Trophoblast cell (in vitro differentiated cells and primary cell): ENCODE results near the gene WIPF2.

Experiments used
- DNase-seq, 2 donors: peaks; one replicate each; pipeline ENCODE4 v3.0.0-alpha.2; 2016
- H2AFZ ChIP-seq: 2 replicates; pipeline ENCODE4 v1.6.1; 2013; ENCODE audit warnings: low read length, moderate library complexity, mild to moderate bottlenecking; ENCODE audit not compliant: insufficient read depth, poor library complexity
- H2AK5ac ChIP-seq: 2 replicates; pipeline ENCODE4 v1.6.1; 2013; ENCODE audit warnings: mild to moderate bottlenecking, low read length
- H2BK120ac ChIP-seq: 2 replicates; pipeline ENCODE4 v1.6.1; 2013; ENCODE audit warnings: low read length, mild to moderate bottlenecking, moderate library complexity; ENCODE audit not compliant: insufficient read depth, poor library complexity
- H2BK12ac ChIP-seq: 2 replicates; pipeline ENCODE4 v1.6.1; 2013; ENCODE audit warnings: mild to moderate bottlenecking, low read length, moderate library complexity
- H2BK5ac ChIP-seq: 2 replicates; pipeline ENCODE4 v1.6.1; 2013; ENCODE audit warnings: low read length, low read depth, moderate library complexity, mild to moderate bottlenecking; ENCODE audit not compliant: poor library complexity
- H3K14ac ChIP-seq: 2 replicates; pipeline ENCODE4 v1.6.1; 2013; ENCODE audit warnings: mild to moderate bottlenecking, low read length
- H3K18ac ChIP-seq: 2 replicates; pipeline ENCODE4 v1.6.1; 2013; ENCODE audit warnings: mild to moderate bottlenecking, low read length
- H3K23ac ChIP-seq: 2 replicates; pipeline ENCODE4 v1.6.1; 2013; ENCODE audit warnings: low read length
- H3K27ac ChIP-seq: 2 replicates; pipeline ENCODE4 v1.5.1; 2013; ENCODE audit warnings: low read depth, mild to moderate bottlenecking, inconsistent platforms, low read length, moderate library complexity
- H3K27me3 ChIP-seq: 2 replicates; pipeline ENCODE4 v1.6.1; 2013; ENCODE audit warnings: inconsistent platforms, mild to moderate bottlenecking, low read length, moderate library complexity; ENCODE audit not compliant: insufficient read depth
- H3K36me3 ChIP-seq, 2 experiments: 1 replicate in 1 of 2; 2 replicates in 1 of 2; pipeline ENCODE4 v1.6.1; 2013; ENCODE audit warnings: low read length in 2 of 2, mild to moderate bottlenecking in 2 of 2, moderate library complexity in 1 of 2; ENCODE audit not compliant: insufficient read depth in 2 of 2, control insufficient read depth in 1 of 2
- H3K4ac ChIP-seq: 2 replicates; pipeline ENCODE4 v1.6.1; 2013; ENCODE audit warnings: low read depth, mild to moderate bottlenecking, low read length, moderate library complexity
- H3K4me1 ChIP-seq, 2 experiments: 1 replicate in 1 of 2; 2 replicates in 1 of 2; pipeline ENCODE4 v1.6.1; 2013; ENCODE audit warnings: low read length in 2 of 2, mild to moderate bottlenecking in 2 of 2, moderate library complexity in 1 of 2; ENCODE audit not compliant: insufficient read depth in 2 of 2, control insufficient read depth in 1 of 2
- H3K4me2 ChIP-seq: 2 replicates; pipeline ENCODE4 v1.6.1; 2013; ENCODE audit warnings: inconsistent platforms, mild to moderate bottlenecking, low read length, moderate library complexity
- H3K4me3 ChIP-seq: 2 replicates; pipeline ENCODE4 v1.5.1; 2013; ENCODE audit warnings: mild to moderate bottlenecking, low read depth, low read length, inconsistent platforms
- H3K79me1 ChIP-seq: one replicate; pipeline ENCODE4 v1.6.1; 2013; ENCODE audit warnings: low read length
- H3K79me2 ChIP-seq: 2 replicates; pipeline ENCODE4 v1.6.1; 2013; ENCODE audit warnings: low read length, mild to moderate bottlenecking; ENCODE audit not compliant: control insufficient read depth, insufficient read depth, poor library complexity
- H3K9ac ChIP-seq: 2 replicates; pipeline ENCODE4 v1.6.1; 2013; ENCODE audit warnings: mild to moderate bottlenecking, low read length
- H3K9me3 ChIP-seq: 2 replicates; pipeline ENCODE4 v1.6.1; 2013; ENCODE audit warnings: low read depth, mild to moderate bottlenecking, control low read depth, inconsistent platforms, low read length; ENCODE audit not compliant: insufficient read depth
- H4K12ac ChIP-seq: 2 replicates; pipeline ENCODE4 v1.6.1; 2013; ENCODE audit warnings: low read depth, mild to moderate bottlenecking, low read length, moderate library complexity
- H4K8ac ChIP-seq: 2 replicates; pipeline ENCODE4 v1.6.1; 2013; ENCODE audit warnings: low read depth, mild to moderate bottlenecking, low read length, moderate library complexity
- H4K91ac ChIP-seq: one replicate; pipeline ENCODE4 v1.6.1; 2013; ENCODE audit warnings: low read depth, mild to moderate bottlenecking, low read length, moderate library complexity
- WGBS: extraction: QIAGEN DNeasy Blood & Tissue Kit; methylation state at CpG from one replicate; pipeline ENCODE4 v1.1.7; 2013; ENCODE audit warnings: missing lambda C conversion rate; ENCODE audit not compliant: insufficient read length, insufficient coverage; ENCODE audit errors: extremely low coverage; 5-methylcytosine and 5-hydroxymethylcytosine counted together

WIPF2 gene

GRCh38 chr17:40173778-40174135 lies 45.3 kb upstream of the WIPF2 start:
- H3K14ac ChIP-seq, result no peak overlapping the region
- DNase-seq, result no peak

GRCh38 chr17:40174514-40174913 lies 44.6 kb upstream of the WIPF2 start:
- WGBS, result no CpG with 5 or more reads among the region's 1 CpG

More at GRCh38 chr17:40173778-40174135, 45.3 kb upstream of the WIPF2 start:
- Histone ChIP-seq H3K4ac (no peak overlapping the region), H3K4me1 (peaks cover 0 to 5% of the 10 kb centered on the region in 2 experiments), H3K4me3 (no peak overlapping the region), H2AK5ac (no peak overlapping the region), H3K23ac (no peak overlapping the region), H3K36me3 (peaks cover 21 to 36% of the 10 kb centered on the region in 2 experiments), H3K79me1 (peaks cover 3% of the 10 kb centered on the region), H4K8ac (no peak overlapping the region), H3K4me2 (no peak overlapping the region), H3K27ac (no peak overlapping the region), H3K79me2 (no peaks in the 10 kb centered on the region), H4K91ac (no peak overlapping the region), H3K9ac (no peak overlapping the region), H4K12ac (no peak overlapping the region), H2AFZ (no peak overlapping the region), H2BK120ac (no peak overlapping the region), H3K9me3 (no peaks in the 10 kb centered on the region), H2BK12ac (no peak overlapping the region), H3K27me3 (no peaks in the 10 kb centered on the region), H3K18ac (no peak overlapping the region), H2BK5ac (no peak overlapping the region)
- WGBS, result no CpG with 5 or more reads among the region's 3 CpGs

GRCh38 chr17:40175928-40176753 lies 43.0 kb upstream of the WIPF2 start:
- H2BK12ac ChIP-seq, result no peak overlapping the region
- H3K9ac ChIP-seq, result no peak overlapping the region
- H3K9me3 ChIP-seq, result no peaks in the 10 kb centered on the region
- H4K91ac ChIP-seq, result no peak overlapping the region
- no peaks in the 10 kb centered on the region for H3K27me3 ChIP-seq
- peaks cover 3% of the 10 kb centered on the region for H3K79me1 ChIP-seq
- H3K14ac ChIP-seq, result no peak overlapping the region
- no peak overlapping the region for H2BK120ac ChIP-seq
- no peak overlapping the region for H4K8ac ChIP-seq
- H3K18ac ChIP-seq, result no peak overlapping the region
- no peak overlapping the region for H2AK5ac ChIP-seq
- H3K4ac ChIP-seq, result no peak overlapping the region
- H3K27ac ChIP-seq, result no peak overlapping the region
- H2AFZ ChIP-seq, result no peak overlapping the region
- H3K79me2 ChIP-seq, result no peaks in the 10 kb centered on the region
- H2BK5ac ChIP-seq, result no peak overlapping the region
- no peak overlapping the region for H3K4me3 ChIP-seq
- DNase-seq, result no peak
- peaks cover 0 to 5% of the 10 kb centered on the region in 2 experiments for H3K4me1 ChIP-seq
- no peak overlapping the region for H4K12ac ChIP-seq
- 100% methylated on average over 1 of the region's 7 CpGs for WGBS
- H3K4me2 ChIP-seq, result no peak overlapping the region
- H3K36me3 ChIP-seq, result peaks cover 12 to 19% of the 10 kb centered on the region in 2 experiments
- H3K23ac ChIP-seq, result no peak overlapping the region

More at GRCh38 chr17:40174514-40174913, 44.6 kb upstream of the WIPF2 start:
- no peak overlapping the region for H2AFZ ChIP-seq
- no peak overlapping the region for H4K91ac ChIP-seq
- no peaks in the 10 kb centered on the region for H3K27me3 ChIP-seq
- no peak overlapping the region for H2BK120ac ChIP-seq
- H3K79me1 ChIP-seq, result peaks cover 3% of the 10 kb centered on the region
- no peak overlapping the region for H3K4ac ChIP-seq
- H3K4me2 ChIP-seq, result no peak overlapping the region
- H2BK5ac ChIP-seq, result no peak overlapping the region
- no peak overlapping the region for H3K18ac ChIP-seq
- H3K4me3 ChIP-seq, result no peak overlapping the region
- H3K27ac ChIP-seq, result no peak overlapping the region
- no peak overlapping the region for H4K8ac ChIP-seq
- no peak overlapping the region for H4K12ac ChIP-seq
- no peak overlapping the region for H2BK12ac ChIP-seq
- no peak for DNase-seq
- no peak overlapping the region for H3K9ac ChIP-seq
- H3K79me2 ChIP-seq, result no peaks in the 10 kb centered on the region
- no peaks in the 10 kb centered on the region for H3K9me3 ChIP-seq
- H3K36me3 ChIP-seq, result peaks cover 18 to 32% of the 10 kb centered on the region in 2 experiments
- H3K23ac ChIP-seq, result no peak overlapping the region
- H3K14ac ChIP-seq, result no peak overlapping the region
- H3K4me1 ChIP-seq, result peaks cover 0 to 5% of the 10 kb centered on the region in 2 experiments
- H2AK5ac ChIP-seq, result no peak overlapping the region

- Histone ChIP-seq H3K18ac (no peak overlapping the region), H2BK5ac (no peak overlapping the region), H2AFZ (no peak overlapping the region), H3K9ac (no peak overlapping the region), H3K9me3 (no peaks in the 10 kb centered on the region), H4K8ac (no peak overlapping the region), H3K4ac (no peak overlapping the region), H3K27ac (no peak overlapping the region), H4K12ac (no peak overlapping the region), H2AK5ac (no peak overlapping the region), H3K79me2 (no peaks in the 10 kb centered on the region), H3K4me1 (peaks cover 0 to 5% of the 10 kb centered on the region in 2 experiments), H3K4me3 (no peak overlapping the region), H3K4me2 (no peak overlapping the region), H3K36me3 (peaks cover 9 to 13% of the 10 kb centered on the region in 2 experiments), H3K14ac (no peak overlapping the region), H3K23ac (no peak overlapping the region), H4K91ac (no peak overlapping the region), H2BK120ac (no peak overlapping the region), H3K79me1 (peaks cover 3% of the 10 kb centered on the region), H3K27me3 (no peaks in the 10 kb centered on the region), H2BK12ac (no peak overlapping the region)
- no peak for DNase-seq
- WGBS, result no CpG with 5 or more reads among the region's 2 CpGs
Observed at GRCh38 chr17:40176754-40177110, 42.4 kb upstream of the WIPF2 start.
